Ovary (tissue), 9 donors: ENCODE data around the gene CHRND. TPM values are rescaled to one million over a fixed set of nuclear protein-coding genes. Genes with fewer than 3 reads are reported as not detected.

Source experiments
- DNase-seq, 5 donors: peaks; one replicate each; pipeline ENCODE4 v3.0.0-alpha.2; 2019 to 2020
- H3K27ac ChIP-seq, 2 donors: fragments of 200-600 bp; one replicate each; pipeline versions ENCODE4 v1.5.1 to v1.8.0; 2019 to 2022
- H3K27me3 ChIP-seq: fragments of 200-600 bp; one replicate; pipeline ENCODE4 v1.8.0; 2022
- H3K36me3 ChIP-seq: fragments of 200-600 bp; sonication (generic); one replicate; pipeline ENCODE4 v1.5.1; 2019
- H3K4me1 ChIP-seq: one replicate; pipeline ENCODE4 v1.8.1; 2013; ENCODE audit warnings: mild to moderate bottlenecking, moderate library complexity; ENCODE audit not compliant: insufficient read depth
- H3K4me3 ChIP-seq: fragments of 200-600 bp; sonication (generic); one replicate; pipeline ENCODE4 v1.5.1; 2017
- H3K9me3 ChIP-seq, 2 donors: fragments of 200-600 bp in 1 of 2; sonication (generic) in 1 of 2; one replicate each; pipeline versions ENCODE4 v1.5.1 to v1.8.1; 2013 to 2019; ENCODE audit warnings: mild to moderate bottlenecking in 1 of 2, moderate library complexity in 1 of 2
- EP300 ChIP-seq: sonication (generic); formaldehyde crosslinking; IDR thresholded peaks from one replicate; pipeline ENCODE4 v1.6.1; 2017; ENCODE audit warnings: antibody characterized with exemption
- POLR2A ChIP-seq: fragments of 450-650 bp; IDR thresholded peaks from one replicate; pipeline ENCODE4 v1.6.1; 2017; ENCODE audit warnings: antibody characterized with exemption, mild to moderate bottlenecking, moderate library complexity
- WGBS, 3 donors: extraction: QIAGEN DNeasy Blood & Tissue Kit in 1 of 3; methylation state at CpG; one replicate each; pipeline versions ENCODE4 v1.1.5 to v1.1.7; 2013 to 2017; 5-methylcytosine and 5-hydroxymethylcytosine counted together
- intact Hi-C, 4 donors: fragments of 100-400 bp; cut with DNase I; formaldehyde crosslinking; loops; one replicate each; pipeline versions ENCODE4 v1.11.0 to v1.15.1; 2022 to 2023
- polyA plus RNA-seq, 2 donors: library from polyadenylated mRNA; stranded (reverse); fragments of 200-250 nt in 1 of 2; fragments of 350-450 nt in 1 of 2; fragmentation: Illumina TruSeq in 1 of 2; extraction: RNeasy Lipid Tissue Mini Kit (QIAGEN cat#74804) in 1 of 2; gene quantifications; one replicate each; pipeline ENCODE4 v1.2.3, GENCODE V29; 2013 to 2014
- total RNA-seq, 7 donors: library from RNA; depleted of rRNA in 2 of 7; stranded (reverse); fragments of >200 nt in 2 of 7; fragmentation: NEBNext Ultra II Directional in 3 of 7; extraction: Animal tissue kit (Norgen Biotek cat#: 25700) in 3 of 7; gene quantifications; one replicate each; pipeline versions ENCODE4 v1.1.0 to v1.2.4, GENCODE V29; 2016 to 2023
- TF ChIP-seq, protein P1 (sequence below), 3 donors: fragments of 450-650 bp in 2 of 3; fragments of 200-600 bp in 1 of 3; IDR thresholded peaks; one replicate each; pipeline versions ENCODE4 v1.5.1 to v1.8.0; 2016 to 2022; ENCODE audit warnings: antibody characterized with exemption in 3 of 3, mild to moderate bottlenecking in 1 of 3
- donor health status: DM: no; HTN: no; CAD: no; lungs with moderate emphysema.
- donor health status: DM: no; HTN: no; CAD: no.
- donor health status: Bipolar disorder and iron deficiency.
- donor health status: DM: yes; HTN: yes; CAD: no.
- donor health status: DM: no; HTN: no; CAD: no.
- donor health status: DM: yes; HTN: yes; CAD: no.

CHRND gene
- total and polyA plus RNA-seq, 9 donors: 0.28 to 0.40 TPM; not detected in 7

- Histone ChIP-seq H3K9me3 (no peaks in the 10 kb centered on the region), H3K4me3 (no peak within 1 kb of the TSS), H3K27me3 (no peaks in the 10 kb centered on the region), H3K36me3 (no peaks in the 10 kb centered on the region), H3K27ac (no peak within 1 kb of the TSS), H3K4me1 (no peaks in the 10 kb centered on the region)
- TF ChIP-seq POLR2A: no peak
- TF ChIP-seq EP300: no peak
- TF ChIP-seq, protein P1, sequence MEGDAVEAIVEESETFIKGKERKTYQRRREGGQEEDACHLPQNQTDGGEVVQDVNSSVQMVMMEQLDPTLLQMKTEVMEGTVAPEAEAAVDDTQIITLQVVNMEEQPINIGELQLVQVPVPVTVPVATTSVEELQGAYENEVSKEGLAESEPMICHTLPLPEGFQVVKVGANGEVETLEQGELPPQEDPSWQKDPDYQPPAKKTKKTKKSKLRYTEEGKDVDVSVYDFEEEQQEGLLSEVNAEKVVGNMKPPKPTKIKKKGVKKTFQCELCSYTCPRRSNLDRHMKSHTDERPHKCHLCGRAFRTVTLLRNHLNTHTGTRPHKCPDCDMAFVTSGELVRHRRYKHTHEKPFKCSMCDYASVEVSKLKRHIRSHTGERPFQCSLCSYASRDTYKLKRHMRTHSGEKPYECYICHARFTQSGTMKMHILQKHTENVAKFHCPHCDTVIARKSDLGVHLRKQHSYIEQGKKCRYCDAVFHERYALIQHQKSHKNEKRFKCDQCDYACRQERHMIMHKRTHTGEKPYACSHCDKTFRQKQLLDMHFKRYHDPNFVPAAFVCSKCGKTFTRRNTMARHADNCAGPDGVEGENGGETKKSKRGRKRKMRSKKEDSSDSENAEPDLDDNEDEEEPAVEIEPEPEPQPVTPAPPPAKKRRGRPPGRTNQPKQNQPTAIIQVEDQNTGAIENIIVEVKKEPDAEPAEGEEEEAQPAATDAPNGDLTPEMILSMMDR (IDR thresholded peaks at IDR 0.05): no peak
- intact Hi-C loops: loop anchor here (5.0 to 10.0 kb wide), 4 partner anchors 73 to 598 kb away; partner anchors contain the start of gene NPPC (in 2 of the 4)
- 77% methylated on average over 16 to 19 of the region's 19 CpGs for WGBS, 3 donors
- no peak for DNase-seq
These were observed 6.2 kb upstream of the CHRND start, which contains the start of gene PRSS56 for GRCh38 chr2:232519581-232520438. Gene PRSS56, plus strand, starts transcription at chr2:232520388. Its CDS starts 211 bp downstream, at chr2:232520599.

DNA sequence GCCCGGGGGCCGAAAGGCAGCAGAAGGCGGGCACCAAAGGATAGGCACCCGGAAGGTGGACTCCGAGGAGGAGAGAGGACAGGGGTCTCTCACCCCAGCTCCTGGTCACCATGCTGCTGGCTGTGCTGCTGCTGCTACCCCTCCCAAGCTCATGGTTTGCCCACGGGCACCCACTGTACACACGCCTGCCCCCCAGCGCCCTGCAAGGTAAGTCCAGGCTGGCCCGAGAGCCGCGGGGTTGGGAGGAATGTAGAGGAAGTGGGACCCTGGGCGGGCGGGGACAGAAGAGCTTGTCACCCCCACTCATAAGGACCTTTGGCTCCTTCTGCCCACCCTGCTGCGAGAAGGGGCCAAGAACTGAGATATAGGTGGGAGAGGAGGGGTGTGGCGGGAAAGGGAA lies 5.5 kb upstream of the CHRND start:
- DNase-seq: no peak
- H3K4me3 ChIP-seq: no peak overlapping the region
- H3K9me3 ChIP-seq: no peaks in the 10 kb centered on the region
- H3K36me3 ChIP-seq: no peaks in the 10 kb centered on the region
- no peaks in the 10 kb centered on the region for H3K4me1 ChIP-seq
- no peaks in the 10 kb centered on the region for H3K27me3 ChIP-seq
- WGBS, 3 donors: 81 to 91% (median 81%) methylated on average over 15 of the region's 15 CpGs
- intact Hi-C loops: loop anchor here (5.0 to 10.0 kb wide), 4 partner anchors 73 to 598 kb away; partner anchors contain the start of gene NPPC (in 2 of the 4)
- no peak for TF ChIP-seq EP300
- TF ChIP-seq, protein P1 (IDR thresholded peaks at IDR 0.05): no peak
- no peak for TF ChIP-seq POLR2A
- H3K27ac ChIP-seq: no peak overlapping the region

DNA sequence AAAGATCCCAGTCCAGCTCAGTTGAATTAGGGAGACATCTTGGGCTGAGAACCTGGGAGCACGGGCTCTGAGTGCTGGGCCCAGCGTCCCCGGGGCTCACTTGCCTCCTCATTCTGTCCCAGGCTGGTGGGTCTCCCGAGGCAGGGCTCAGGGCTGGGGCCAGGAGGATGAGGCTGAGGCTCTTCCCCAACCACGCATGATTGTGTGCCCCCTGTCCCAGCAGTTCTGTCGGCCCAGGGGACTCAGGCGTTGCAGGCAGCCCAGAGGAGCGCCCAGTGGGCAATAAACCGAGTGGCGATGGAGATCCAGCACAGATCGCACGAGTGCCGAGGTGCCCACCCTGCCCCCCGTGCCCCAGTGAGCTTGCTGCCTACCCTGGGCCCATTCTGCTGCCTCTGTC lies 4.9 kb upstream of the CHRND start:
- WGBS, 3 donors: 90 to 92% (median 92%) methylated on average over 14 of the region's 14 CpGs
- DNase-seq: no peak
- H3K4me3 ChIP-seq: no peak overlapping the region
- no peaks in the 10 kb centered on the region for H3K36me3 ChIP-seq
- TF ChIP-seq EP300: no peak
- TF ChIP-seq, protein P1 (IDR thresholded peaks at IDR 0.05): no peak
- TF ChIP-seq POLR2A: no peak
- no peaks in the 10 kb centered on the region for H3K27me3 ChIP-seq
- no peak overlapping the region for H3K27ac ChIP-seq
- no peaks in the 10 kb centered on the region for H3K4me1 ChIP-seq
- intact Hi-C loops: loop anchor here (1.0 to 10.0 kb wide), 5 partner anchors 74 to 599 kb away; partner anchors contain the start of gene NPPC (in 2 of the 4)
- no peaks in the 10 kb centered on the region for H3K9me3 ChIP-seq

DNA sequence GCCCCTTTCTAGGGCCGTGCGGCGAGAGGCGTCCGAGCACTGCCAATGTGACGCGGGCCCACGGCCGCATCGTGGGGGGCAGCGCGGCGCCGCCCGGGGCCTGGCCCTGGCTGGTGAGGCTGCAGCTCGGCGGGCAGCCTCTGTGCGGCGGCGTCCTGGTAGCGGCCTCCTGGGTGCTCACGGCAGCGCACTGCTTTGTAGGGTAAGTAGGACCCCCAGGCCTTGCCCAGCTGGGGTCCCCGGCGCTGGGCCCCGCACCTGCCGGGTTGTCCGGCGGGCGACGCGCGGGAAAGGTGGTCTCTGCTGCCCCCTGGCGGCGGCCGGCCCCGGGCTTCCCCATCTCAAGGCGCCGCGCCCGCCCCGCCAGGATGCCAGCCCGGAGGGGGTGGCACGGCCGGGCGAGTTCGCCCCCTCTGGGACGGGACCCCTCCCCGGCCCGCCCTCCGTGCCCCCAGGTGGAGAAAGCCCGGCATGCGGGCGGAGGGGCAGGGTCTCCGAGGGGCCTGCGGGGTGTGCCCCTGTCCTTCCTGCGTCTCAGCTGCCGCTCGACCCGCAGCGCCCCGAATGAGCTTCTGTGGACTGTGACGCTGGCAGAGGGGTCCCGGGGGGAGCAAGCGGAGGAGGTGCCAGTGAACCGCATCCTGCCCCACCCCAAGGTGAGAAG lies 3.9 kb upstream of the CHRND start:
- TF ChIP-seq, protein P1 (IDR thresholded peaks at IDR 0.05): peak; percentile 91 to 97 (median 94)
- TF ChIP-seq EP300 (no peak), POLR2A (no peak)
- Histone ChIP-seq H3K4me3 (peak overlapping the region; percentile 21), H3K27ac (no peak overlapping the region), H3K9me3 (no peaks in the 10 kb centered on the region), H3K4me1 (no peaks in the 10 kb centered on the region), H3K27me3 (no peaks in the 10 kb centered on the region), H3K36me3 (no peaks in the 10 kb centered on the region)
- intact Hi-C loops: loop anchor here (1.0 to 10.0 kb wide), 7 partner anchors 75 to 600 kb away; partner anchors contain the start of gene NPPC (in 2 of the 4)
- 4 to 11% (median 7%) methylated on average over 29 to 66 of the region's 66 CpGs for WGBS, 3 donors
- DNase-seq: peak; percentile 39 to 81 (median 77)
